Jurkat, Clone E6-1 (cell line): ENCODE measurements around the gene THADA.
A peak's percentile ranks its signal among the peaks of the same experiment; 100 is the strongest.
"Not testable (repeated sequence)": the region's sequence is repeated elsewhere in the genome, so short reads cannot be mapped to it uniquely, and the experiment has no call there.

Experiments
- DNase-seq: peaks from one replicate; pipeline ENCODE4 v3.0.0-alpha.2; 2011; ENCODE audit warnings: low read depth, low spot score
- H3K4me3 ChIP-seq: 2 replicates; pipeline ENCODE4 v1.5.1; 2011; ENCODE audit warnings: mild to moderate bottlenecking, low read length, control low read depth, moderate library complexity

THADA gene

GRCh38 chr2:43548381-43548780 lies 47.5 kb downstream of the THADA start:
- not testable (repeated sequence) for H3K4me3 ChIP-seq, DNase-seq

DNA sequence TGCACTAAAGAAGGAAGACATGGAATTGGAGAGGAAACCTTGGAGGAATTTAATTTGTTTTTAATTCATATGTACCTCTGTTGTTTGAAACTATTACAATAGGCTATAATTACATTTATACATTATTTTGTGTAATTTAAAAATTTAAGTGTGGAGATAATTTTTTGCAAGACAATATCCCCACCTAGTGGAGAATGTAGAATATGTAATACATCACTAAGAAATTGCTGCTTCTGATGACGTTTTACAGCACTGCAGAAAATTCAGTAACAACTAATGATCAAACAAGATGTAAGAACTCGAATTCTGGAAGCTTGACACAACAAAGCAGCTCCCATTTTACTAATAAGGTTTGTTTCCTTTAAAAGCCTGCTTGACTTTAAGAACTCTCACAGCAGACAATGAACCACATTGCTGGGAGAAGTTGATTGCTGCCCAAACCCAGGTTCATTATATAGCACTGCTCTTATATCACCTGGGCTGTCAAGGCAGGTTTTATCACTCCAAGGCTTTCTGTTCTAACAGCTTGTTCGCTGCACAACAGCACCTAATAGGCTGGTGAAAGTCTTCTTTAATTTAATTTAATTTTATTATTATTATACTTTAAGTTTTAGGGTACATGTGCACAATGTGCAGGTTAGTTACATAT lies 53.4 kb downstream of the THADA start:
- peak; percentile 38 for DNase-seq
- no peak overlapping the region for H3K4me3 ChIP-seq

- DNase-seq, result no peak
- H3K4me3 ChIP-seq, result no peak overlapping the region
These were observed 54.7 kb downstream of the THADA start for GRCh38 chr2:43541165-43541564.

DNA sequence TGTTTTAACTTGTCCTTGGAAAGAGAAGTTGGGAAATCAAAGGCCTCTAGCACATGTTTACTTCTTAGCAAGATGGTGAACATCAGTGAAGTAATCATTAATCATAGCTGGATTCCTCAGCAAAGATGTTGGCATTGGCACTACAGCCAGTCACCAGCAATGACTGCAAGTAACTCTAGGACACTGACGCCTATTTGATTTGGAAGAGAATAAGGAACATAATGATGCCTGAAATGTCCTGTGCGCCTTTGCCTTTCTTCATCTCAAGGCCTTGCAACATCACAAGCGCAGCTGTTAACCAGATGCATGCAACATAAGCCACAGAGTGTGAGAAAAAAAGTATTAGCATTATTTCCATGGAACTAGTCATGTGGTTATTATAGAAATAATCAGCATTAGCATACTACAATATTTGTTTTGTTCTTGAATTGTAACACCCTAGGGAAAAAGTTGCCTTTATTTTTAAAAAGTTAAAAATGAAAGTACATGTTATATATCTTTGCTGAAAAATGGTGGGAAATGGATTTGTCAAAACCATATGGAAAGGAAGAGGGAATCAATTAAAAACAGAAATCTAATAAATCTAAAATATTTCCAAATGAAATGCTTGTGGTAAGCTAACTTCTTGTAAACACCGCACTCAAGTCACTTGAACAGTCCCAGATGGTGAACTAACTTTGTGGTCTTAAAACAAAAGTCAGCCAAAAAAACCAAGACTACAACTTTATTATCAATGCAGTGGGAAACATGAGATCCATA lies 55.6 kb downstream of the THADA start:
- no peak overlapping the region for H3K4me3 ChIP-seq
- DNase-seq, result no peak

GRCh38 chr2:43539436-43539835 lies 56.4 kb downstream of the THADA start:
- no peak overlapping the region for H3K4me3 ChIP-seq
- DNase-seq, result no peak

DNA sequence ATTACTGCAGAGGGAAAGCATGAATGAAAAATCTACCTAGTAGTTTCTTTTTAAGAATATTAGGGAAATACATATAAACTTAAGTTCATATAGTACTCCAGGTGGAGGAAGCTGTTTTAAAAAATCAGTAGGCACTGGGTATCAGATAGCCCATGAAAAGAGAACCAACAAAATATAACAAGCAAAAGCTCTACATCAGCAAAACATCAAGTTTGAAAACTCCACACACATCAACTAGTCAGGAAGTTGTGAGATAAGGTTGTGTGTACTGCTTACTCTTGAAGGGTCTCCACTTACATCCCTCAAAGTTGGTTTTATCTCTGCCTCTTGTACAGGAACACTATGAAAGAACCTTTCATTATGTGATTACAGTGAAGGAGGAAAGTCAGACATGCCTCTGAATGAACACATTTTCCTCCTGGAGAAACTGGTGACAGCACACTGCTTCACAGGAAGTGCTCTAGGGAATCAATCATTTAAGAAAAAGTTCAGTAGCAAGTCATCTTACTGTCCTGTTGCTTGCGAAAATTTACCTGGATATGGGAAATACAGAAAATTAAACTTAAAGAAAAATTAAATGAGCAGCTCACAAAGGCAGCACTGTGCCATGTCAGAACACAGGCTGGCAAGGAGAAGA lies 57.7 kb downstream of the THADA start:
- no peak overlapping the region for H3K4me3 ChIP-seq
- no peak for DNase-seq

- peak; percentile 35 for DNase-seq
- no peak overlapping the region for H3K4me3 ChIP-seq
These were observed 58.7 kb downstream of the THADA start for GRCh38 chr2:43537137-43537536.

- no peak for DNase-seq
- no peak overlapping the region for H3K4me3 ChIP-seq
These were observed 61.3 kb downstream of the THADA start for GRCh38 chr2:43534569-43534968.

DNA sequence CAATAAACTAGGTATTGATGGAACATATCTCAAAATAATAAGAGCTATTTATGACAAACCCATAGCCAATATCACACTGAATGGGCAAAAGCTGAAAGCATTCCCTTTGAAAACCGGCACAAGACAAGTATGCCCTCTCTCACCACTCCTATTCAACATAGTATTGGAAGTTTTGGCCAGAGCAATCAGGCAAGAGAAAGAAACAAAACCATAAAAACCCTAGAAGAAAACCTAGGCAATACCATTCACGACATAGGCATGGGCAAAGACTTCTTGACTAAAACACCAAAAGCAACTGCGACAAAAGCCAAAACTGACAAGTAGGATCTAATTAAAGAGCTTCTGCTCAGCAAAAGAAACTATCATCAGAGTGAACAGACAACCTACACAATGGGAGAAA lies 63.3 kb downstream of the THADA start:
- not testable (repeated sequence) for DNase-seq

DNA sequence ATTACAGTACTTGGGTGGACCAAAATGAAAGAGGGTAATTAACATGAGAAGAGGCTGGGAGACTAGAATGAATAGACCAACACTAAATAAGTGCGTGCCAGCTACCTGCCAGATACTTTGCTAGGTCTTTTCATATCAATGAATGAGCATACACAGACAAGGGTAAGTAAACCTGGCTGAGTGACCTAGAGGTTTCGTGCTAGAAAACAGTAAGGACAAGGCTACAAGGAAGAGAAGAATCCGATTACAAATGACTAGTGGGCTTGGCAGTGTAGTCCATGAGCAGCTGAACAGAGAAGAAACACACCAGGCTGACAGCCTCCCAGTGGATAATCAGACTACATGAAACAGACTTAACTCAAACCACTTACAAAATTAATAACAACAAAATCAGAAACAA lies 64.6 kb downstream of the THADA start:
- H3K4me3 ChIP-seq, result no peak overlapping the region
- no peak for DNase-seq

More for the DNA sequence above, 63.3 kb downstream of the THADA start:
- H3K4me3 ChIP-seq, result not testable (repeated sequence)

DNA sequence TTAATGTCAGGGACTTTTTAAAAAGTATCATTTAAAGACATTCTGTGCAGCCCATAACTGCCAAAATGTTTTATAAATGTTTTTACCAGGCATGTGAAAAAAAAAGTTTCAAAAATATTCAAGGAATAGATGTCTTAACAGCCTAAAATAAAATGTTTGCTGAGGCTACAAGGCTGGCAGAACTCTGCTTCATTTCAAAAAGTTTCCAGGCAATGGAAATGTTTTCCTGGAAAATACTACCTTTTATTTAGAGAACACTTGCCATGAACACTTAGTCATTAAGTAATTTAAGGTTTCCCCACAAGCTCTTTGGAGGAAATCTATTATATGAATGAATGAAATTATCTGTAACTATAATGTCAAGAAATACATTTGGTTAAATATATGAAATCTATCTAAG lies 68.8 kb downstream of the THADA start:
- no peak for DNase-seq
- H3K4me3 ChIP-seq, result no peak overlapping the region

DNA sequence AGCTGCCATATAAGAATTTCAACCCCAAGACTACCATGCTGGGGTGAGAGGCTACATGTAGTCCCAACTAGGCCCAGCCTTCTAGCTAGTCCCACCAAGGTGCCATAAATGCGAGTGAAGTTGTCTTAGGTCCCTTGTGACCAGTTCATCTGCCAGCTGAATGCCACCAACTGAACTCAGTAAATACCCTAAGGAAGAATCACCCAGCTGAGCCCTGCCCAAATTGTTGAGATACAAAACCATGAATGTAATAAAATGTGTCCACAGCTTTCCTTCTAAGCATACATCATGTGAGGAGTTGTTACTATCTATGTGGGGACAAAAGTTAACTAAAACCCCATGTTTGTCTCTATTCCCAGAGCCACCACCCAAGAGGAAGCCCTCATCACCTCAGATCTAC lies 70.3 kb downstream of the THADA start:
- no peak overlapping the region for H3K4me3 ChIP-seq
- DNase-seq, result no peak

- H3K4me3 ChIP-seq, result no peak overlapping the region
- no peak for DNase-seq
These were observed 71.5 kb downstream of the THADA start for GRCh38 chr2:43524177-43524965.

DNA sequence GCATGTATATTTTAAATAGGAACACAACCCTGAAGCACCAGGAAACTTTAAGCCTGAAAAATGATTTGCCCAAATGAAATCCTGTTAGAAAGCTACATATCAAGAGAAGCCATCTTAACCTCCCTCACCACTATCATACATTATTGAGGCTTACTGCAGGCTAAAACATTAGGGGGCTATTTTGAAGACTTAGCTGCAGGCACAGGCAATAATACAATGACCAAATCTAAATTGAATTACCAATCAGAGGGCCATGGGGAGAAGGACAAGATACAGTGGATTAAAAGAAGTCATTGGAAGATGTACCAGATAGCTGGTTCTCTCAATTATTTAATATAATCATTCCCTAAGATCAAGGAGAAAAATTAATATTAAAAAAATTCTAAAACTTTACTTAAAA lies 73.7 kb downstream of the THADA start:
- H3K4me3 ChIP-seq, result no peak overlapping the region
- no peak for DNase-seq

DNA sequence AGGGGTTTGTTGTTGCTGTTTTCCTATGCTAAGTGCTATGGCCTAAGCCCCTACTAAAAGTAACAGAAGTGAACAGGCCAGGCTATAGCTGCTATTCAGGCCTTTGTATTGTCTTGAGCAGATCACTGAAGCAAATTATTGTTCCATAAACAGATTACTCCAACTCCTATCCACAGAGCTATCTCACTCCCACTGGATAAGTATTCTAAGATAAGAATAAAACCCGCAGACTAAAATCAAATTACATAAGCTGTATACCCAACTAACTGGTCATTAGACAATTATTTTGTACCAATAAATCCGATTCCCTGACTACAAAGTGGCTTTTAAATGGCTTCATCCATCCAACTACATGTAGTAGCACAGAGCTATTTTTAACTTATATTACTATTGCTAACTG lies 74.3 kb downstream of the THADA start:
- H3K4me3 ChIP-seq, result no peak overlapping the region
- DNase-seq, result no peak

DNA sequence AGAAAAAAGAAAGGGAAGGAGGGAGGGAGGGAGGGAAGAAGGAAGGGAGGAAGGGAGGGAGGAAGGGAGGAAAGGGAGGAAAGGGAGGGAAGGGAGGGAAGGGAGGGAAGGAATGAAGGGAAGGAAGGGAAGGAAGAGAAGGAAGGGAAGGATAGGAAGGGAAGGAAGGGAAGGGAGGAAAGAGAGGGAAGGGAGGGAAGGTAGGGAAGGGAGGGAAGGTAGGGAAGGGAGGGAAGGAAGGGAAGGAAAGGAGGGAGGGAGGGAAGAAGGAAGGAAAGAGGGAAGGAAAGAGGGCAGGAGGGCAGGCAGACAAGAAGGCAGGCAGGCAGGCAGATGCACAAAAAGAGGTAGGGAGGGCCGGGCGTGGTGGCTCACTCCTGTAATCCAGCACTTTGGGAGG lies 74.9 kb downstream of the THADA start:
- H3K4me3 ChIP-seq, result no peak overlapping the region
- no peak for DNase-seq

DNA sequence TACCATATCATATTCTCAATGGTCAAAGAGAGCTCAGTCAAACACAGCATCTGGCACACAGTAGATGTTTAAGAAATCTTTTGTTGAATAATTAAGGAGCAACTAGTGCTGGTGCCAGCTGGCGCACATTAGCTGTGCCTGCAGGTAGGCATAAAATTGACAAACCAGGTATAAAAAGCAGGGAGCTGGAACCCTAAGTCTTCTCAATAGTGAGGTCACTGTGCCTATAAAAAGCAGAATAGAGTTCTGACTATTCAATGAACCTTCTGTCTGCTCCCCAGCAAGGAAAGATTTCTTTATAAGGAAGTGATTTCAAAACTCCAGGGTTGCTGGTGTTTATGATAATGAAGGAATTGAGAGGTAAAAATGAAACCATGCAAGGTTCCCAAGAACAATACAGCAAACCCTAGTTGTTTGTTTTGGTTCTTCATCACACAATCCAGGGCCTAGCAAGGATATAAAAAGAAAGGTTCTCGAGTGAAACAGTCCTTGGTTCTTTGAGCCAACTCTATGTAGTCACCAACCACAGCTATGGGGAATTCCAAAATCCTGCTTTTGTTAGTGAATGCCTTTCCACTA lies 76.1 kb downstream of the THADA start:
- no peak overlapping the region for H3K4me3 ChIP-seq
- DNase-seq, result no peak

GRCh38 chr2:43518718-43519117 lies 77.1 kb downstream of the THADA start:
- DNase-seq, result no peak

DNA sequence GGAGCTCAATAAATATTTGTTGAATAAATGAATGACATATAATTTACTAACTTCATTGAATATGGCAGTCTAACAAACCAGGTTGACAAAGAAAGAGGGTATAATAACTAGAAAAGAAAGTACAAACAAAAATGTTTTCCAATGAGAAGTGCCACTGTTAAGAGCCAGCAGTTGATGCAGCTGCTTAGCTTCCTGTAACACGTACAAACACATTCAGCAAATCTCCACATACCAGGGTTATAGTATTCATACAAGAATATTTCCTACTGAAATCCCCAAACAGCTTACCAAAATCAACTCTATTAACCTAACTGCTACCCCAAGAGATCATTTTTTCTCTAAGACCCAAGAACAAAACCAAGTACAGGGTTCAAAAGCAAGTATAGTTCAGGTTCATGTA lies 77.7 kb downstream of the THADA start:
- DNase-seq, result no peak
- H3K4me3 ChIP-seq, result no peak overlapping the region

More at GRCh38 chr2:43518718-43519117, 77.1 kb downstream of the THADA start:
- no peak overlapping the region for H3K4me3 ChIP-seq
